ENCODE results near the gene PCDHGC3. TPM values are rescaled to one million over a fixed set of nuclear protein-coding genes. Genes with fewer than 3 reads are reported as not detected.

Gene PCDHGC3
- total RNA-seq, 1 experiment from 2014 or later: 1.2 TPM

GRCh38 chr5:141493500-141494422, 18.0 kb downstream of the PCDHGC3 start:
- BruUV-seq (replicated peaks): no TSS peak
- no peak overlapping the region for H3K4me2 ChIP-seq (ENCODE audit: low read length)
- H3K4me3 ChIP-seq (replicated peaks in 1 of 2; ENCODE audit: low read depth in 1 of 2, low read length in 2 of 2): no peak overlapping the region
- ChIA-PET POLR2A (no interaction called here), CTCF (no interaction called here), RAD21 (ENCODE audit: low non-redundant PET in 1 of 2, low total read pairs in 2 of 2, uncharacterized antibody in 2 of 2, unreplicated experiment in 2 of 2) (no interaction called here)
- TF ChIP-seq TCF7L2 (IDR thresholded peaks at IDR 0.05; ENCODE audit: borderline replicate concordance, extremely low read depth, insufficient read depth, insufficient read length): no peak
- no peak for TF ChIP-seq CEBPB (IDR thresholded peaks at IDR 0.05; ENCODE audit: low read depth)
- no peaks in the 10 kb centered on the region for H3K9me3 ChIP-seq (ENCODE audit: control insufficient read depth in 1 of 2, insufficient read depth in 1 of 2, low read depth in 1 of 2, low read length in 2 of 2)
- no peaks in the 10 kb centered on the region for H3K27me3 ChIP-seq (ENCODE audit: insufficient read depth, low read length)
- no peaks in the 10 kb centered on the region for H3K79me2 ChIP-seq (ENCODE audit: insufficient read depth, low read length)
- intact Hi-C loops (cut with micrococcal nuclease): no loop called here
- H2AFZ ChIP-seq (ENCODE audit: low read depth, low read length, poor library complexity, severe bottlenecking): no peak overlapping the region
- no peaks in the 10 kb centered on the region for H3K36me3 ChIP-seq (ENCODE audit: control insufficient read depth in 1 of 2, insufficient read depth in 2 of 2, low read length in 2 of 2)
- H3K27ac ChIP-seq (ENCODE audit: low read depth, low read length): no peak overlapping the region
- H3K9ac ChIP-seq (ENCODE audit: low read length): no peak overlapping the region
- no peak for DNase-seq (ENCODE audit: low read depth, low spot score)
- H4K20me1 ChIP-seq (ENCODE audit: insufficient read depth): no peaks in the 10 kb centered on the region
- no peaks in the 10 kb centered on the region for H3K9me2 ChIP-seq (ENCODE audit: insufficient read depth)
- ATAC-seq: no peak
- H3K4me1 ChIP-seq (ENCODE audit: control insufficient read depth in 1 of 2, insufficient read depth in 2 of 2, low read length in 2 of 2): no peaks in the 10 kb centered on the region

DNA sequence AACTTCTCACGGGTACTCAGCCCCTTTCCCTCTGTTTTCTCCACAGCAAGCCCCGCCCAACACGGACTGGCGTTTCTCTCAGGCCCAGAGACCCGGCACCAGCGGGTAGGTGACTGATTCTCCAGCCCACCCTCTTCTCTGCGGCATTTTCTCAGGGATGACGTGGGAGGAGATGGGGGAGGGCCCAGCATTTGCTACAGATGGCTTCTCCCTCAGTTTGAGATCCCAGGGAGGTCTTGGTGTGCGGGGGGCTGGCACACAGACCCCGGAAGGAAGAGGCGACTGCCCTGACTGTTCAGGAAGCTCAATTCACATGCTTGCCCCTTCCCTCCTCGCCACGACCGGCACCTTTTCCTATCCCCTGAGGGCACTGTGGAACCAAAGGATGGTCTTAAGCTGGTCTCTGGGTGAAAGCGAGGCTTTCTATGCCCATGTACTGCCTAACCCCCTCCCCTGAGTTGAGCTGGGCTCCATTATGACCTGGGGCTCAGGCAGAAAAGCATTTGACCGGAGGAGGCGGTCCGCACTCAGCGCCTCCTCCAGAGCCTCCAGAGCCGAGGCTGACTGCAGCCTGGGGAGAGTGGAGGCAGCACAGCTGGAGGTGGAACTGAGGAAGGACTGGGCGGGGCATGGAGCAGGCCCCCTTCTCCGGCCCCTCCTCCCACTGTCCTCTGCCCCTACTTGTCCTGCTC, 19.1 kb downstream of the PCDHGC3 start:
- no peak overlapping the region for H3K9ac ChIP-seq (ENCODE audit: low read length)
- POLR2A ChIA-PET: no interaction called here
- no peaks in the 10 kb centered on the region for H3K9me2 ChIP-seq (ENCODE audit: insufficient read depth)
- H3K27me3 ChIP-seq (ENCODE audit: insufficient read depth, low read length): no peaks in the 10 kb centered on the region
- no peaks in the 10 kb centered on the region for H3K4me1 ChIP-seq (ENCODE audit: control insufficient read depth in 1 of 2, insufficient read depth in 2 of 2, low read length in 2 of 2)
- CTCF ChIA-PET: no interaction called here
- H3K36me3 ChIP-seq (ENCODE audit: control insufficient read depth in 1 of 2, insufficient read depth in 2 of 2, low read length in 2 of 2): no peaks in the 10 kb centered on the region
- no peak overlapping the region for H3K4me3 ChIP-seq (replicated peaks in 1 of 2; ENCODE audit: low read depth in 1 of 2, low read length in 2 of 2)
- ATAC-seq (no peak), DNase-seq (ENCODE audit: low read depth, low spot score) (no peak)
- RAD21 ChIA-PET (ENCODE audit: low non-redundant PET in 1 of 2, low total read pairs in 2 of 2, uncharacterized antibody in 2 of 2, unreplicated experiment in 2 of 2): no interaction called here
- H4K20me1 ChIP-seq (ENCODE audit: insufficient read depth): no peaks in the 10 kb centered on the region
- no peaks in the 10 kb centered on the region for H3K79me2 ChIP-seq (ENCODE audit: insufficient read depth, low read length)
- BruUV-seq (replicated peaks): no TSS peak
- no peaks in the 10 kb centered on the region for H3K9me3 ChIP-seq (ENCODE audit: control insufficient read depth in 1 of 2, insufficient read depth in 1 of 2, low read depth in 1 of 2, low read length in 2 of 2)
- H2AFZ ChIP-seq (ENCODE audit: low read depth, low read length, poor library complexity, severe bottlenecking): no peak overlapping the region
- H3K27ac ChIP-seq (ENCODE audit: low read depth, low read length): no peak overlapping the region
- no peak overlapping the region for H3K4me2 ChIP-seq (ENCODE audit: low read length)
- intact Hi-C loops (cut with micrococcal nuclease): no loop called here
- TF ChIP-seq MAX (IDR thresholded peaks at IDR 0.05) (no peak), ELF1 (IDR thresholded peaks at IDR 0.05; ENCODE audit: borderline replicate concordance, low read depth) (no peak), REST (IDR thresholded peaks at IDR 0.05; ENCODE audit: low read depth) (no peak), ZFX (IDR thresholded peaks at IDR 0.05) (no peak), CTCF (IDR thresholded peaks at IDR 0.05 in 2 of 3, conservative IDR thresholded peaks at IDR 0.05 in 1 of 3; ENCODE audit: borderline replicate concordance in 1 of 3, insufficient read depth in 1 of 3, low read depth in 2 of 3, low read length in 2 of 3) (no peak), CEBPB (IDR thresholded peaks at IDR 0.05; ENCODE audit: low read depth) (no peak), TCF7L2 (IDR thresholded peaks at IDR 0.05; ENCODE audit: borderline replicate concordance, extremely low read depth, insufficient read depth, insufficient read length) (no peak), JUND (IDR thresholded peaks at IDR 0.05) (no peak), CBX3 (IDR thresholded peaks at IDR 0.05; ENCODE audit: low read depth) (no peak), YY1 (IDR thresholded peaks at IDR 0.05; ENCODE audit: extremely low read depth, insufficient replicate concordance, low read depth, low read length) (no peak), POLR2AphosphoS5 (IDR thresholded peaks at IDR 0.05; ENCODE audit: low read depth, low read length) (no peak), POLR2A (IDR thresholded peaks at IDR 0.05; ENCODE audit: borderline replicate concordance, extremely low read depth, insufficient read depth, insufficient read length) (no peak), SP1 (IDR thresholded peaks at IDR 0.05; ENCODE audit: low read depth) (no peak)
